SK-N-SH (cell line): ENCODE measurements around the gene POLA2.

Source experiments
- CTCF ChIP-seq: fragments of 200-600 bp; sonication (generic); IDR thresholded peaks from 2 replicates; pipeline ENCODE4 v1.6.1; 2017; ENCODE audit warnings: antibody characterized with exemption, mild to moderate bottlenecking, moderate library complexity
- ELF1 ChIP-seq: IDR thresholded peaks from 2 replicates; pipeline ENCODE4 v1.4.0; 2012
- EP300 ChIP-seq, 2 experiments: IDR thresholded peaks; 2 replicates each; pipeline versions ENCODE4 v1.4.0 to v1.6.1; 2012; ENCODE audit warnings: borderline replicate concordance in 1 of 2, low read depth in 1 of 2, low read length in 1 of 2
- FOXM1 ChIP-seq: IDR thresholded peaks from 2 replicates; pipeline ENCODE4 v1.4.0; 2012; ENCODE audit warnings: low read depth, mild to moderate bottlenecking
- MAX ChIP-seq: IDR thresholded peaks from 2 replicates; pipeline ENCODE4 v1.4.0; 2012; ENCODE audit warnings: low read depth
- MXI1 ChIP-seq: IDR thresholded peaks from 2 replicates; pipeline ENCODE4 v1.6.1; 2012; ENCODE audit warnings: mild to moderate bottlenecking, low read depth, low read length, improper control_type of control experiment
- POLR2AphosphoS5 ChIP-seq: IDR thresholded peaks from 2 replicates; pipeline ENCODE4 v1.6.1; 2012; ENCODE audit warnings: low read depth, low read length
- RAD21 ChIP-seq: IDR thresholded peaks from 2 replicates; pipeline ENCODE4 v1.6.1; 2012; ENCODE audit warnings: mild to moderate bottlenecking, low read length

- TF ChIP-seq CTCF (no peak), ELF1 (no peak), MXI1 (no peak), EP300 (IDR thresholded peaks at IDR 0.05; ENCODE audit: borderline replicate concordance in 1 of 2, low read depth in 1 of 2, low read length in 1 of 2) (no peak), RAD21 (no peak), POLR2AphosphoS5 (no peak), FOXM1 (no peak), MAX (no peak)
Measured at GRCh38 chr11:65260302-65260701, 1.5 kb upstream of the POLA2 start.
